IMR-90 (cell line): Measurements from ENCODE around the gene GALNT5.

Experiments used
- CHD1 ChIP-seq: IDR thresholded peaks from 2 replicates; pipeline ENCODE4 v1.6.1; 2012; ENCODE audit warnings: low read depth, low read length, improper control_type of control experiment
- MAFK ChIP-seq: IDR thresholded peaks from 2 replicates; pipeline ENCODE4 v1.6.1; 2012; ENCODE audit warnings: low read depth, low read length, improper control_type of control experiment
- POLR2A ChIP-seq: IDR thresholded peaks from 2 replicates; pipeline ENCODE4 v1.6.1; 2012; ENCODE audit warnings: mild to moderate bottlenecking, low read depth, low read length
- RFX5 ChIP-seq: IDR thresholded peaks from 2 replicates; pipeline ENCODE4 v1.8.0; 2012; ENCODE audit warnings: low read depth, mild to moderate bottlenecking, low read length, moderate library complexity
- TF ChIP-seq, protein P1 (sequence below): conservative IDR thresholded peaks from 2 replicates; pipeline ENCODE4 v1.5.1; 2012; ENCODE audit warnings: mild to moderate bottlenecking, low read depth, low read length, improper control_type of control experiment

DNA sequence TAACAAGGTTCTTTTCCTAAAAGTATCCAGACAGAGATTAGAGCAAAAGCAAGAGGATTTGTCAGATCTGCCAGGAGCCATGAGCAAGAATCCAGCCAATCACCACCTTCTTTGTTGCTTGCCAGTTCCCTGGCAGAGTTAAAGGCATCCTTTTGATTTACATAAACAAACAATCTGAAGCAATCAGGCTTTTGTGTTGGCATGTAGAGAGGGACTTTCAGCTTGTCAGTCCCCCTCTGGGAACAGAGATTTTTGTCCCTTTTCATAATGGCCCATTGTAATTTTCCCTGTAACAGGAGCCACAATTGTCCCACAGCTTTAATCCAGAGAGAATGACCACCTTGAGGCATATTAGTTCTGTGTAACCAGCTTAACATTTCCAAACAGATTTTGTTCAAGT is 68.3 kb downstream of the GALNT5 start, which contains the start of gene ERMN:
- TF ChIP-seq, protein P1, sequence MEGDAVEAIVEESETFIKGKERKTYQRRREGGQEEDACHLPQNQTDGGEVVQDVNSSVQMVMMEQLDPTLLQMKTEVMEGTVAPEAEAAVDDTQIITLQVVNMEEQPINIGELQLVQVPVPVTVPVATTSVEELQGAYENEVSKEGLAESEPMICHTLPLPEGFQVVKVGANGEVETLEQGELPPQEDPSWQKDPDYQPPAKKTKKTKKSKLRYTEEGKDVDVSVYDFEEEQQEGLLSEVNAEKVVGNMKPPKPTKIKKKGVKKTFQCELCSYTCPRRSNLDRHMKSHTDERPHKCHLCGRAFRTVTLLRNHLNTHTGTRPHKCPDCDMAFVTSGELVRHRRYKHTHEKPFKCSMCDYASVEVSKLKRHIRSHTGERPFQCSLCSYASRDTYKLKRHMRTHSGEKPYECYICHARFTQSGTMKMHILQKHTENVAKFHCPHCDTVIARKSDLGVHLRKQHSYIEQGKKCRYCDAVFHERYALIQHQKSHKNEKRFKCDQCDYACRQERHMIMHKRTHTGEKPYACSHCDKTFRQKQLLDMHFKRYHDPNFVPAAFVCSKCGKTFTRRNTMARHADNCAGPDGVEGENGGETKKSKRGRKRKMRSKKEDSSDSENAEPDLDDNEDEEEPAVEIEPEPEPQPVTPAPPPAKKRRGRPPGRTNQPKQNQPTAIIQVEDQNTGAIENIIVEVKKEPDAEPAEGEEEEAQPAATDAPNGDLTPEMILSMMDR, result no peak
- TF ChIP-seq POLR2A (no peak), MAFK (no peak), RFX5 (no peak), CHD1 (no peak)
